OCI-LY1 (cell line): ENCODE results near the gene TBL1Y.

Experiments used
- H2AFZ ChIP-seq: fragments of 200-600 bp; sonication (generic), shearing (Covaris generic); 2 replicates; pipeline ENCODE4 v1.6.0; 2014; ENCODE audit warnings: antibody characterized with exemption, mild to moderate bottlenecking, low read length
- H3F3A ChIP-seq: fragments of 200-600 bp; sonication (generic), shearing (Covaris generic); 2 replicates; pipeline ENCODE4 v1.6.0; 2014; ENCODE audit warnings: mild to moderate bottlenecking, antibody characterized with exemption, low read length, moderate library complexity; ENCODE audit not compliant: insufficient read depth
- H3K27ac ChIP-seq: fragments of 200-600 bp; sonication (generic); 2 replicates; pipeline ENCODE4 v1.5.1; 2014; ENCODE audit warnings: low read length, mixed run types, mild to moderate bottlenecking, low read depth; ENCODE audit not compliant: poor library complexity, severe bottlenecking
- H3K27me3 ChIP-seq: fragments of 200-600 bp; sonication (generic); 2 replicates; pipeline ENCODE4 v1.6.0; 2014; ENCODE audit warnings: antibody characterized with exemption, mild to moderate bottlenecking, low read length, moderate library complexity; ENCODE audit not compliant: insufficient read depth
- H3K36me3 ChIP-seq: fragments of 200-600 bp; sonication (generic); 2 replicates; pipeline ENCODE4 v1.6.1; 2014; ENCODE audit warnings: mild to moderate bottlenecking, antibody characterized with exemption, low read length, moderate library complexity, mixed read lengths; ENCODE audit not compliant: insufficient read depth
- H3K4me1 ChIP-seq: fragments of 200-600 bp; sonication (generic); 2 replicates; pipeline ENCODE4 v1.5.1; 2014; ENCODE audit warnings: mild to moderate bottlenecking, low read length, moderate library complexity; ENCODE audit not compliant: insufficient read depth, severe bottlenecking
- H3K4me2 ChIP-seq: fragments of 200-600 bp; sonication (generic), shearing (Covaris generic); 2 replicates; pipeline ENCODE4 v1.6.1; 2014; ENCODE audit warnings: low read length
- H3K4me3 ChIP-seq: fragments of 200-600 bp; sonication (generic); 2 replicates; pipeline ENCODE4 v1.5.1; 2014; ENCODE audit warnings: low read length, low read depth, mild to moderate bottlenecking, mixed read lengths; ENCODE audit not compliant: poor library complexity, severe bottlenecking
- H3K79me2 ChIP-seq: fragments of 200-600 bp; shearing (Covaris generic); 2 replicates; pipeline ENCODE4 v1.6.1; 2016; ENCODE audit warnings: mixed run types, low read length, mixed read lengths; ENCODE audit not compliant: insufficient read depth
- H3K9ac ChIP-seq: fragments of 200-600 bp; sonication (generic), shearing (Covaris generic); 2 replicates; pipeline ENCODE4 v1.6.1; 2014; ENCODE audit warnings: mild to moderate bottlenecking, low read length, mixed read lengths
- H3K9me2 ChIP-seq: fragments of 200-600 bp; sonication (generic), shearing (Covaris generic); 2 replicates; pipeline ENCODE4 v1.6.1; 2014; ENCODE audit warnings: low read depth, mild to moderate bottlenecking, low read length, mixed read lengths
- H3K9me3 ChIP-seq: fragments of 200-600 bp; shearing (Covaris generic); 2 replicates; pipeline ENCODE4 v1.6.1; 2014; ENCODE audit warnings: low read length, mixed read lengths
- H4K20me1 ChIP-seq: fragments of 200-600 bp; sonication (generic), shearing (Covaris generic); 2 replicates; pipeline ENCODE4 v1.6.0; 2016; ENCODE audit warnings: mild to moderate bottlenecking, low read length; ENCODE audit not compliant: insufficient read depth
- EZH2 ChIP-seq: fragments of 200-600 bp; sonication (generic), shearing (Covaris generic); IDR thresholded peaks from 2 replicates; pipeline ENCODE4 v1.8.0; 2017; ENCODE audit warnings: borderline replicate concordance, mixed run types, mild to moderate bottlenecking, antibody characterized with exemption, low read length, moderate library complexity, mixed read lengths
- TF ChIP-seq, protein P1 (sequence below): fragments of 200-600 bp; sonication (generic), shearing (Covaris generic); IDR thresholded peaks from 2 replicates; pipeline ENCODE4 v1.5.1; 2017; ENCODE audit warnings: mild to moderate bottlenecking, antibody characterized with exemption, low read length, moderate library complexity, mixed read lengths

Gene TBL1Y

DNA sequence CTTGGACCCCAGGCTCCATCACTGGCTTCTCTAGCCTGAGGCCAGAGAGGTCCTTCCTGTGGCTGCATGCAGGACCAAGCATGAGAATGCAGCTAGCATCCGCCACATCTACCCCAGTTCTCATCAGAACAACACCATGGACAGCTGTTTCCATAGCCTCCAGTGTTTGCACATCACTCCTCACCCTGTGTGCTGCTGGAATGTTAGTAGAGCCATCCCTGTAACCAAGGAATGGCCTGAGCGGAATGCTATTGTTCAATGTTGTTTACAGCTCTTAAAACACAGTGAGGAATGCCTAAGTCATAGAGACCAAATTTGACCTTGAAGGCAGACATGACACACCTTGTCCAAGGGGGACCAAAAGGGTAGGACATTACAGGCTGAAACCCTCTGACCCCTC is 183.9 kb downstream of the TBL1Y start:
- H3K9me2 ChIP-seq = no peaks in the 10 kb centered on the region
- H3K36me3 ChIP-seq = no peaks in the 10 kb centered on the region
- no peaks in the 10 kb centered on the region for H3K79me2 ChIP-seq
- H3K27me3 ChIP-seq = no peaks in the 10 kb centered on the region
- no peak overlapping the region for H3K4me3 ChIP-seq
- H3K4me2 ChIP-seq = no peak overlapping the region
- H3K27ac ChIP-seq = no peak overlapping the region
- no peaks in the 10 kb centered on the region for H3K4me1 ChIP-seq
- no peaks in the 10 kb centered on the region for H4K20me1 ChIP-seq
- no peak overlapping the region for H3K9ac ChIP-seq
- H3K9me3 ChIP-seq = no peaks in the 10 kb centered on the region
- no peak overlapping the region for H2AFZ ChIP-seq
- TF ChIP-seq EZH2 = no peak
- TF ChIP-seq, protein P1, sequence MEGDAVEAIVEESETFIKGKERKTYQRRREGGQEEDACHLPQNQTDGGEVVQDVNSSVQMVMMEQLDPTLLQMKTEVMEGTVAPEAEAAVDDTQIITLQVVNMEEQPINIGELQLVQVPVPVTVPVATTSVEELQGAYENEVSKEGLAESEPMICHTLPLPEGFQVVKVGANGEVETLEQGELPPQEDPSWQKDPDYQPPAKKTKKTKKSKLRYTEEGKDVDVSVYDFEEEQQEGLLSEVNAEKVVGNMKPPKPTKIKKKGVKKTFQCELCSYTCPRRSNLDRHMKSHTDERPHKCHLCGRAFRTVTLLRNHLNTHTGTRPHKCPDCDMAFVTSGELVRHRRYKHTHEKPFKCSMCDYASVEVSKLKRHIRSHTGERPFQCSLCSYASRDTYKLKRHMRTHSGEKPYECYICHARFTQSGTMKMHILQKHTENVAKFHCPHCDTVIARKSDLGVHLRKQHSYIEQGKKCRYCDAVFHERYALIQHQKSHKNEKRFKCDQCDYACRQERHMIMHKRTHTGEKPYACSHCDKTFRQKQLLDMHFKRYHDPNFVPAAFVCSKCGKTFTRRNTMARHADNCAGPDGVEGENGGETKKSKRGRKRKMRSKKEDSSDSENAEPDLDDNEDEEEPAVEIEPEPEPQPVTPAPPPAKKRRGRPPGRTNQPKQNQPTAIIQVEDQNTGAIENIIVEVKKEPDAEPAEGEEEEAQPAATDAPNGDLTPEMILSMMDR = no peak
- H3F3A ChIP-seq = no peaks in the 10 kb centered on the region

DNA sequence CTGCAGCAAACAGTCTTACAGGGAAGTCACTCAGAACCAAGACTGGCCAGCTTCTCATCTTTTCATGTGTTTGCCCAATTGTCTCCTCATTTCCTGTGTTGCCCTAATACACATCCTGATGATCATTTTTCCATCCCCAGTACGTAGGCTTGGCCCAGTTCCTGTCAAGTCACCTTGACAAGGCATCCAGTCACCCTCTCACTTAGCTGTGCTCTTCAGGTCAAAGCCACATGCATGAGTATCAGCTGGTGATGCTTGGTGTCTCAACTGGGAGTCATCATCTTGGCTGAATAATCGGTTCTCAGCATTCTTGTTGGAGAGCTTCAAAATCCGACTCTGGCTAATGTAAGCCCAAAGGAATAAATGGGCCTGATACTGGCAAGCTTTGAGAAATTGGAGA is 186.5 kb downstream of the TBL1Y start:
- H3K9me2 ChIP-seq = no peaks in the 10 kb centered on the region
- no peaks in the 10 kb centered on the region for H3K27me3 ChIP-seq
- H3K4me1 ChIP-seq = no peaks in the 10 kb centered on the region
- TF ChIP-seq, protein P1 = no peak
- no peak for TF ChIP-seq EZH2
- H3K9ac ChIP-seq = no peak overlapping the region
- no peaks in the 10 kb centered on the region for H4K20me1 ChIP-seq
- no peak overlapping the region for H3K4me3 ChIP-seq
- no peak overlapping the region for H3K4me2 ChIP-seq
- H3F3A ChIP-seq = no peaks in the 10 kb centered on the region
- no peaks in the 10 kb centered on the region for H3K9me3 ChIP-seq
- no peaks in the 10 kb centered on the region for H3K79me2 ChIP-seq
- H3K36me3 ChIP-seq = no peaks in the 10 kb centered on the region
- H2AFZ ChIP-seq = no peak overlapping the region
- H3K27ac ChIP-seq = no peak overlapping the region

DNA sequence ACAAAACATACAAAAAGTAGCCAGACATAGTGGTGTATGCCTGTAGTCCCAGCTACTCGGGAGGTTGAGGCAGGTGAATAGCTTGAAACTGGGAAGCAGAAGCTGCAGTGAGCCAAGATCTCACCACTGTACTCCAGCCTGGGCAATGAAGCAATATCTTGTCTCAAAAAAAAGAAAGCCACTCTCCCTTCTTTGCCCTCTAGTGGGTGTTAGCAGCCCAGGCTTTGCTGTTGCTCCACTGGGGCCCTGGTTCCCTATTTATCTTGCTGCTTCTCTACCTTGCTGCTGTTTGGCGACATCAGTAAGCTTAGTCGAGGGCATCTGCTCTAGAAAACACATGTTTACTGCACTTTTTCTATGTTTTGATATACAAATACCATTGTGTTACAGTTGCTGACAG is 189.2 kb downstream of the TBL1Y start:
- Histone ChIP-seq H3K4me1 (no peaks in the 10 kb centered on the region), H3K4me2 (no peak overlapping the region), H3K36me3 (no peaks in the 10 kb centered on the region), H3K79me2 (no peaks in the 10 kb centered on the region), H3K27ac (no peak overlapping the region), H3K9me3 (no peaks in the 10 kb centered on the region), H4K20me1 (no peaks in the 10 kb centered on the region), H3K9ac (no peak overlapping the region), H3F3A (no peaks in the 10 kb centered on the region), H2AFZ (no peak overlapping the region), H3K9me2 (no peaks in the 10 kb centered on the region), H3K27me3 (no peaks in the 10 kb centered on the region), H3K4me3 (no peak overlapping the region)
- TF ChIP-seq EZH2 = no peak
- TF ChIP-seq, protein P1 = peak; percentile 26; the same call in 1 of the 2 replicates
